DOHH2 (cell line): ENCODE measurements around the gene RABL6.

Experiments used
- H3F3A ChIP-seq: fragments of 200-600 bp; sonication (generic), shearing (Covaris generic); 2 replicates; pipeline ENCODE4 v1.6.0; 2016; ENCODE audit warnings: antibody characterized with exemption, mild to moderate bottlenecking; ENCODE audit not compliant: control insufficient read depth, insufficient read depth
- H3K27ac ChIP-seq: fragments of 200-600 bp; sonication (generic); 2 replicates; pipeline ENCODE4 v1.5.1; 2014; ENCODE audit warnings: low read depth, mild to moderate bottlenecking, low read length, moderate library complexity
- H3K27me3 ChIP-seq: fragments of 200-600 bp; sonication (generic); 2 replicates; pipeline ENCODE4 v1.6.1; 2014; ENCODE audit warnings: mild to moderate bottlenecking, low read length, mixed read lengths; ENCODE audit not compliant: control insufficient read depth
- H3K36me3 ChIP-seq: fragments of 200-600 bp; sonication (generic); 2 replicates; pipeline ENCODE4 v1.6.1; 2014; ENCODE audit warnings: mild to moderate bottlenecking, low read length, moderate library complexity, mixed read lengths; ENCODE audit not compliant: control insufficient read depth
- H3K4me1 ChIP-seq: fragments of 200-600 bp; sonication (generic); 2 replicates; pipeline ENCODE4 v1.6.1; 2014; ENCODE audit warnings: mild to moderate bottlenecking, low read length, mixed read lengths; ENCODE audit not compliant: control insufficient read depth
- H3K4me2 ChIP-seq: fragments of 200-600 bp; sonication (generic); 2 replicates; pipeline ENCODE4 v1.6.0; 2014; ENCODE audit warnings: mild to moderate bottlenecking, low read length, moderate library complexity
- H3K4me3 ChIP-seq: fragments of 200-600 bp; sonication (generic); 2 replicates; pipeline ENCODE4 v1.5.1; 2014; ENCODE audit warnings: mild to moderate bottlenecking, low read length, mixed read lengths
- H3K79me2 ChIP-seq: fragments of 200-600 bp; sonication (generic); 2 replicates; pipeline ENCODE4 v1.6.1; 2014; ENCODE audit warnings: mild to moderate bottlenecking, low read length, mixed read lengths; ENCODE audit not compliant: control insufficient read depth
- H3K9me2 ChIP-seq: fragments of 200-600 bp; sonication (generic); replicated peaks from 2 replicates; pipeline ENCODE4 v1.6.1; 2014; ENCODE audit warnings: mild to moderate bottlenecking, low read length, mixed read lengths; ENCODE audit not compliant: control insufficient read depth
- H3K9me3 ChIP-seq: fragments of 200-600 bp; sonication (generic); 2 replicates; pipeline ENCODE4 v1.6.1; 2014; ENCODE audit warnings: antibody characterized with exemption, low read length, mixed read lengths; ENCODE audit not compliant: control insufficient read depth, insufficient read depth
- H4K20me1 ChIP-seq: fragments of 200-600 bp; sonication (generic); 2 replicates; pipeline ENCODE4 v1.6.0; 2014; ENCODE audit warnings: low read depth, mild to moderate bottlenecking, antibody characterized with exemption, low read length, moderate library complexity; ENCODE audit not compliant: control insufficient read depth, insufficient read depth
- EZH2phosphoT487 ChIP-seq: fragments of 200-600 bp; sonication (generic); IDR thresholded peaks from 2 replicates; pipeline ENCODE4 v1.6.1; 2017; ENCODE audit warnings: borderline replicate concordance, mild to moderate bottlenecking, antibody characterized with exemption, low read length, moderate library complexity, mixed read lengths
- TF ChIP-seq, protein P1 (sequence below): fragments of 200-600 bp; sonication (generic); IDR thresholded peaks from one replicate; pipeline ENCODE4 v1.5.1; 2014; ENCODE audit warnings: antibody characterized with exemption, mild to moderate bottlenecking, low read depth, low read length; ENCODE audit not compliant: poor library complexity, severe bottlenecking

Gene RABL6

DNA sequence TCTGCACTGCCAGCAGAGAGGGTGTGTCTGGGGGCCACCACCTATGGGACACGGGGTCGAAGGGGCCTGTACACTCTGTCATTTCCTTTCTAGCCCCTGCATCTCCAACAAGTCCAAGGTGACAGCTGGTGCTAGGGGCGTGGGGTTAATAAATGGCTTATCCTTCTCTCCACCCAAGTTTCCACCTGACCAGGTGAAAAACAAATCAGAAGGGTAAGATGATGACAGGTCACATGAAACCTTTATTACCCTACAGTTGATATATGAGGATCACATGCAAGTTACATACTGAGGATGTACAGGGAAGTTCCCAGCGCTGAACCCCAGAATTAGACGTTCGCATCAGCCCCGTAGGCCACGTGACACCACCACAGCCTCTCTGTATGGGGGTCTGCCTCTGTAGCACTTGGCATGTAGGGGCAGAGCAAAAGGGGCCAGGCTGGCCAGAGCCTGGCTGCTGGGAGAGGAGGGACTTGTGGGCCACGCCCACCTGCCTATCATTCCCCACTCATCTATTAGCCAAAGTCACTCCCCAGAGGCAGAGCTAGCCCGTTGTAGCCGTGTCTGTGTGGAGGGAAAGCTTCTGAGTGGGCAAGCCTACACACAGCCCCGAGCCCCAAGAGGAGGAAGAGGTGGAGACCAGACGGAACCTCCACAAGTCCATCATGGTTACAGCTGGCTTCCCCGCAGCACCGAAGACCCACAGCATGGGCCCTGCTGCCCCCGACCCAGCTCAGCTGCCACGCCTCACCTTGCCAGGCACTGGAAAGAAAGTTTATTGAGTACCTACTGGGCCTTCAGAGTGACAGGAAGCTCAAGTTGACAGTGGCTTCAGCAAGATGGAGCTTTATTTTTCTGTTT, 14.4 kb upstream of the RABL6 start:
- TF ChIP-seq, protein P1, sequence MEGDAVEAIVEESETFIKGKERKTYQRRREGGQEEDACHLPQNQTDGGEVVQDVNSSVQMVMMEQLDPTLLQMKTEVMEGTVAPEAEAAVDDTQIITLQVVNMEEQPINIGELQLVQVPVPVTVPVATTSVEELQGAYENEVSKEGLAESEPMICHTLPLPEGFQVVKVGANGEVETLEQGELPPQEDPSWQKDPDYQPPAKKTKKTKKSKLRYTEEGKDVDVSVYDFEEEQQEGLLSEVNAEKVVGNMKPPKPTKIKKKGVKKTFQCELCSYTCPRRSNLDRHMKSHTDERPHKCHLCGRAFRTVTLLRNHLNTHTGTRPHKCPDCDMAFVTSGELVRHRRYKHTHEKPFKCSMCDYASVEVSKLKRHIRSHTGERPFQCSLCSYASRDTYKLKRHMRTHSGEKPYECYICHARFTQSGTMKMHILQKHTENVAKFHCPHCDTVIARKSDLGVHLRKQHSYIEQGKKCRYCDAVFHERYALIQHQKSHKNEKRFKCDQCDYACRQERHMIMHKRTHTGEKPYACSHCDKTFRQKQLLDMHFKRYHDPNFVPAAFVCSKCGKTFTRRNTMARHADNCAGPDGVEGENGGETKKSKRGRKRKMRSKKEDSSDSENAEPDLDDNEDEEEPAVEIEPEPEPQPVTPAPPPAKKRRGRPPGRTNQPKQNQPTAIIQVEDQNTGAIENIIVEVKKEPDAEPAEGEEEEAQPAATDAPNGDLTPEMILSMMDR = no peak
- no peak for TF ChIP-seq EZH2phosphoT487
- no peak overlapping the region for H3K27ac ChIP-seq
- peaks cover 3% of the 10 kb centered on the region; the same call in 1 of the 2 replicates for H3K27me3 ChIP-seq
- peaks cover 9% of the 10 kb centered on the region; the same call in 1 of the 2 replicates for H3K36me3 ChIP-seq
- no peaks in the 10 kb centered on the region for H3K9me2 ChIP-seq
- no peak overlapping the region for H3K4me2 ChIP-seq
- H3K4me3 ChIP-seq = no peak overlapping the region
- no peaks in the 10 kb centered on the region for H3K9me3 ChIP-seq
- peaks cover 3% of the 10 kb centered on the region; the same call in 1 of the 2 replicates for H3K79me2 ChIP-seq
- no peaks in the 10 kb centered on the region for H3F3A ChIP-seq
- H3K4me1 ChIP-seq = peaks cover 34% of the 10 kb centered on the region
- H4K20me1 ChIP-seq = no peaks in the 10 kb centered on the region

DNA sequence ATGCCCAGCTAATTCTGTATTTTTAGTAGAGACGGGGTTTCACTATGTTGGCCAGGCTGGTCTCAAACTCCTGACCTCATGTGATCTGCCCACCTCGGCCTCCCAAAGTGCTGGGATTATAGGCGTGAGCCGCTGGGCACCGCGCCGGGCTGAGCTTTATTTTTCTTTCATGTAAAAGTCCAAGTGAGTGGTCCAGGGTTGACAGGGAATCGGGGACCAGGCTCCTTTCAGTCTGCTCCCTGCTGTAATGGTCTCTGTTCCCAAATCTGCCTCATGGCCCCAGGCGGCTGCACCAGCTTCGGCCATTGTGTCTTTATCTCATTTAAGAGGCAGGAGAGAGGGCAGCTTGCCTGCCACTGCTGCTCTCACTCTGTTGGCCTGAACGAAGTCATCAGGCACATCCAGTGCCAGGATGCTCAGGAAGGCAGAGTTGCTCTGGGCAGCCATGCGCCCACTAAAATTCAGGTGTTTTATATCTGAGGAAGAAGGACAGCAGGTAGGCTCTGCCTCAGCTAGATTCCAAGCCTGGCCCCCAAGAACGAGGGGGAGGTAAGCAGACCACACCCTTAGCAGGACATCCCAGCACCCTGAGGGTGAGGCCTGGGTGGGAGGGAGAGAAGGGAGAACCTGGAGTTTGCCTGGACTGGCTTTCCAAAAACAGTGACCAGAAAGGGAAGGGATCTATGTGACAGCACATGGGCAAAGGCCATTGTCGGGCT, 13.3 kb upstream of the RABL6 start:
- Histone ChIP-seq H3K27me3 (peaks cover 13% of the 10 kb centered on the region), H3K79me2 (peaks cover 3% of the 10 kb centered on the region; the same call in 1 of the 2 replicates), H3K9me3 (no peaks in the 10 kb centered on the region), H3K4me3 (no peak overlapping the region), H3K4me2 (no peak overlapping the region), H3K27ac (no peak overlapping the region), H3K9me2 (no peaks in the 10 kb centered on the region), H3F3A (no peaks in the 10 kb centered on the region), H4K20me1 (no peaks in the 10 kb centered on the region), H3K36me3 (peaks cover 9% of the 10 kb centered on the region; the same call in 1 of the 2 replicates), H3K4me1 (peaks cover 38% of the 10 kb centered on the region)
- TF ChIP-seq EZH2phosphoT487 = no peak
- TF ChIP-seq, protein P1 = no peak

DNA sequence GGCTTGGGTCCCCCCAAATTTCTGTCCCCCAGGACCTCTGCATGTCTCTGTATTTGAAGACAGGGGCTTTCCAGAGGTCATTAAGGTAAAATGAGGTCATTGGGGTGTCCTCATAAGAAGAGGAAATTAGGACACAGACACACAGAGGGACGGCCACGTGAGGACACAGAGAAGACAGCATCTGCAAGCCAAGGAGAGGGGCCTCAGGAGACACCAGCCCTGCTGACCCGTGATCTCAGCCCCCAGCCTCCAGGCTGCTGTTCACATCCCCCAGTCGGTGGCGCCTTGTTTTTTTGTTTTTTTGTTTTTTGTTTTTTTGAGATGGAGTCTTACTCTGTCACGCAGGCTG, 12.8 kb upstream of the RABL6 start:
- Histone ChIP-seq H3K4me1 (peaks cover 43% of the 10 kb centered on the region), H3K4me2 (no peak overlapping the region), H3K27me3 (peaks cover 17% of the 10 kb centered on the region), H3K36me3 (peaks cover 9% of the 10 kb centered on the region; the same call in 1 of the 2 replicates), H3F3A (no peaks in the 10 kb centered on the region), H4K20me1 (no peaks in the 10 kb centered on the region), H3K9me2 (no peaks in the 10 kb centered on the region), H3K9me3 (no peaks in the 10 kb centered on the region), H3K27ac (no peak overlapping the region), H3K79me2 (peaks cover 3% of the 10 kb centered on the region; the same call in 1 of the 2 replicates), H3K4me3 (no peak overlapping the region)
- TF ChIP-seq, protein P1 = no peak
- no peak for TF ChIP-seq EZH2phosphoT487
